NCI-H82 treated with DMSO at 0.1 percent for 48 hours (cell line): ENCODE measurements around the gene NUDCD2.
"Not testable (repeated sequence)": the region's sequence is repeated elsewhere in the genome, so short reads cannot be mapped to it uniquely, and the experiment has no call there.

Source experiments
- DNase-seq: peaks from one replicate; lab custom pipeline; 2025; ENCODE audit not compliant: unreplicated experiment; lab: John Stamatoyannopoulos, UW

Gene NUDCD2

DNA sequence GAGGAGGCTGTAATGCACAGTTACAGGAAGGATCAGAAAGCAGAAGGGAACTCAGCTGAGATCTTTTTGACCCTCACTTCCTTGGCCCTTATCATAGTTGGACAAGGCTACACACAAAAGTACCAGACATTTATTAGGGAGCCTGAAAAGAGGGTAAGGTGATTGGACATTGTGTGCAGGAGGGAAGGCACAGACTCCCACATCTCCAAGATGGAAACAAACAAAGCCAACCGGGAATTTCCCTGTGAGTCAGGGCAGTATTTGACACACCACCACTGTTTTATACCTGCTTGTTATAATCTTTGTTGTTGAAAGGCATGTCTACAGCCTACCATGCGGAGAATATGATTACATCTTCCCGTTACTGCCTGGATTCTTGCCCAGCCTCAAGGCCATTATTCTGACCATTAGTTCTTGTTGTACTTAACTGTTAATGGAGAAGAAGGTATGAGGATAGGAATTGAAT is 25.5 kb downstream of the NUDCD2 start:
- no peak for DNase-seq

DNA sequence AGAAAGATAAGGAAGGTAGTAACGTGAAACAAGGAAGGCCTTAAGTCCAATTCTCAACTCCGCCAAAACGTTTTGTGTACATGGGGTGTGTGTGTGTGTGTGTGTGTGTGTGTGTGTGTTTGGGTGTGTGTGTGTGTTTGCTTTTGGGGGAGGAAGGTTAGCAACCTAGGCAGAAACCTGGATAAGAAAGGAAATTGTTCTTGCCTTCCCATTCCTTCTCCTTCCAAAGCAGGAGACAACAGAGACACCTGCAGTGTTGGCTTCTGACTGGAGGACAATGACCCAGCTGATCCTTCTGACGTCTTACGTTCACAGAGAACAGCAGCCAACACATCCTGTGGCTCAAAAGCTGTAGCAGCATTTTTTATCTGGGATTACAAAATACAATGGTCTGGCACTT is 26.6 kb downstream of the NUDCD2 start:
- no peak for DNase-seq

DNA sequence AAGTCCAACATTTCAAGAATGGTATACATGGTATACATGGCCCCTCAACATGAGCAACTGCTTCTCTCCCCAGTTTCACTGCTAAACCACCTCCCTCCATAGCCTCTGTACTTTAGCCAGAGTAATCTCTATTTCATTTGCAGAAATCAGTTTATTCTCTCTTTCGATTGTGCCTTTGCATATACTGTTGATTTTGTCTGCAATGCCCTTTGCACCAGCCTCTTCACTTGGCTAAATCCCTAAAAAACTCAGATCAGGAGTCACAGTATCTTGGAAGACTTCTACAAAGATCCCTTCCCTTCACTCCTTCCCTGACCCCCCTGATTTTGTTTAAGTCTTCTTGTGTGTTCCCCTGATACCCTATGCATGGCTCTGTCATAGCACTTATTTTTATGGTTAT is 27.4 kb downstream of the NUDCD2 start:
- no peak for DNase-seq

DNA sequence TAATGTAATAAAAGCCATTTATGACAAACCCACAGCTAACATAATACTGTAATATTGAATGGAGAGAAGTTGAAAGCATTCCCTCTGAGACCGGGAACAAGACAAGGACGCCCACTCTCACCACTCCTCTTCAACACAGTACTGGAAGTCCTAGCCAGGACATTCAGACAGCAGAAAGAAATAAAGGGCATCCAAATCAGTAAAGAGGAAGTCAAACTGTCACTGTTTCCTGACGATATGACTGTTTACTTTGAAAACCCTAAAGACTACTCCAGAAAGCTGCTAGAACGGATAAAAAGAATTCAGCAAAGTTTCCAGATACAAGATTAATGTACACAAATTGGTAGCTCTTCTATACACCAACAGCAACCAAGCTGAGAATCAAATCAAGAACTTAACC is 33.8 kb downstream of the NUDCD2 start:
- not testable (repeated sequence) for DNase-seq

DNA sequence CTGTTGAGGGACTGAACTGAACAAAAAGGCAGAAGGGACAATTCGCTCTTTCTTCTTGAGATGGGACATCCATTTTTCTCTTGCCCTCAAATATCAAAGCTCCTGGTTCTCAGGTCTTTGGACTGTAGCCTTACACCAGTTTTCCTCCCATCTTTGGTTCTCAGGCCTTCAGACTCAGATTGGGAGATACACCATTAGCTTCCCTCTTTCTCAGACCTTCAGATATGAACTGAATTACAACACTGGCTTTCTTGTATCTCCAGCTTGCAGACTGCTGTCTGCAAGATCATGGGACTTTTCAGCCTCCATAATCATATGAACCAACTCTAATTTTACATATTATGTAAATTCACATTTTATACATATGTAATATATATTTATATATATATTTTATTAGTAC is 35.1 kb downstream of the NUDCD2 start:
- DNase-seq, result no peak

DNA sequence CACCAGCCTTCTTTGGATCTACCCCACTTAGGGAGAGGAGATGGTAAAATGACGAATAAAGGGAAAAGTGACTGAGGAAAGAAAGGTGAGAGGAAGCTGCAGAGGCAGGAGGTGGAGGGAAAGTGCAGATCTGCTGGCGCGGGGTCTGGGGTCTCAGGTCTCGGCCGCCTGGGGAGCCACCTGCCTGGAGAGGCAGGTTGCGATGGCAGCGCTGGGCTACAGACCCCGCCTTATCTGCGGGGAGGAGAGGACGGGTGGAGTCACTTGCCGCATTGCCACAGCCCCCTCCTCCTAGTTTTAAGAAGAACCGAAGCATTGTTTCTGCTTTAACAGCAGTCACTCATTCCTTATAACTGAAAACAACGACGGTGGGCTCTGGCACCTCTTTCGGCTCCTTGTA is 44.2 kb downstream of the NUDCD2 start:
- not testable (repeated sequence) for DNase-seq

DNA sequence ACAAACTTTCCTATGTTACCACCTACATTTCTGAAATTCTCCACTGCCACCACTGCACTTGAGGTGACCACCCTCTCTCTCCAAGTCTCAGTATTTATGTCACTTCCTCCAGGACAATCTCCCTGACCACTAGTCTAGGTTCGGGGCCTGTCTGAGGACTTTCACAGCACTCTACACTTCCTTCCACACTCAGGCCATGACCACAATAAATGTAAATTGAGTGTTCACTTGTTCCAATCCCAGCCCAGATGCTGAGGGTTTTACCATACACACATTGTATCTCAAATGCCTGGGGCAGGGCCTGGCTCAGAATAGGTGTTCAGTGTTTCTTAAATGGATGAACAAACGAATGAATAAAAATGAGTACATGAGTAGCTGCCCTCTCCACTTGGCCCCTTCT is 49.4 kb downstream of the NUDCD2 start:
- DNase-seq, result no peak

DNA sequence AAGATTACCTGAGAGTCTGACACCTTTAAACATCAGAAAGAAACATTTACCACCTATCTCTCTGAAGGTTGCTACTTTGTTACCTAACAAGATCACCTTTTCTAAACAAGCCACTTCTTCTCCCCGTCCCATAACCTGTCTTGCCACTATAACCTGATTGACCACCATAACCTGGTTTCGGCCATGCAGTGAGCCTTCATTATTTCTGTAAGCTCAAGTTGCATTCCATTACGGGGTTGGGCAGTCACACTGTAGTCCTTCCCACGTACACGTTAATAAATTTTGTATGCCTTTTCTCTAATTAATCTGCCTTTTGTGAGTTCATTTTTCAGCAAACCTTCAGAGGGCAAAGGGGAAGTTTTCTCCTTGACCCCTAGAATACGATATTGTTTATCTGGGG is 50.5 kb downstream of the NUDCD2 start:
- no peak for DNase-seq

DNA sequence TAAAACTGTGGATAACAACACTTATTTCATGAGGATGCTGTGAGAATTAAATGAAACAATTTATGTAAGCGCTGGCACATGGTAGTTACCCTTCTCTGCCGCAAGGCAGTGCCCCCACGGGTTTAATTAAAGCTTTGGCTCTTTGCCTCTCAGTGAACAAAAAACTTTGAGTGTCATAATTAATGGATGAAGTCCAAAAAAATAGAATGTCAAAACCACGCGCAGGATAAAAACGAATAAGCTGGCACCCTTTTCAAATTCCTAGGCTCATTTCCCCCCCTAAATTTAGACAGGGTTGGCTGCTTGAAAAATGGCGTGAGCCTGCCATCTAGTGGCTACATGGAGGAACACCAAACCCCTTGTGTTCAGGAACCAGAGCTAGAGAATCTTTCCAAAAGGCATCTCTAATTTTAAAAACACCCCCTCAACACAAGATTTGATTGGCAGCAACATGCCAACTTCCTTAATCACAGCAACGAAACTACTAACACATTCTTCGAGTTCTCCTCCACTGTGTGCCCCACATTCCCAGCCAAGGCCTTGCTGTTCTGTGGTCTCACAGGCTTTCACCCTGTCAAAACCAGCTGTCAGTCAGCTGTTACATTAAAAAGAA is 51.5 kb downstream of the NUDCD2 start:
- no peak for DNase-seq

DNA sequence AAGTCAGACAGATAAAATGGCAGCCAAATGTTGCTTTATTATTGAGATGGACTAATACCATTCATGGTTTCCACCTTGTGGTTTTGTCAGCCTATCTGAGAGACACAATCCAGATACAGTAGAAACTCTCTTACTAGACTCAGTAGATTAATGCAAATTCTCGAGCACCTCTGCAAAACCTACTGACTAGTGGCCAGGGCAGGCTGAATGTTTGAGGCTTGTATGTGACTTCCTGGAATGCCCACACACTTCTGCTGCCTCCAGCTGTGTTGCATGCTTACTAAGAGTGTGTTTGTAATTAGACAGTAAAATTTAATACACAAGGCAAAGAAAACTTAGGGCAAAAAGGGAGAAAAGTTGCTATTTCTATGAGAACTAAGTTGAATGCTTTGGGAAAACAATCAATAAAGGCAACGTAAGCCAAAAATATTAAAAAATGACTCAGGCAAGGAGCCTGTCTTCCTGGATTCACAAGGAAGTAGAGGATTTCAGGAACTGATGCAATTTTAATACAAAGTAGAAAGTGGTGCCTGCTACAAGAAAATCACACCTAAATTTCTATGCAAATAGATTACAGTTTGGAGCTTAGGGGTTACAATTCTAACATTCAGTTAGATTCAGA is 52.8 kb downstream of the NUDCD2 start:
- DNase-seq, result no peak

DNA sequence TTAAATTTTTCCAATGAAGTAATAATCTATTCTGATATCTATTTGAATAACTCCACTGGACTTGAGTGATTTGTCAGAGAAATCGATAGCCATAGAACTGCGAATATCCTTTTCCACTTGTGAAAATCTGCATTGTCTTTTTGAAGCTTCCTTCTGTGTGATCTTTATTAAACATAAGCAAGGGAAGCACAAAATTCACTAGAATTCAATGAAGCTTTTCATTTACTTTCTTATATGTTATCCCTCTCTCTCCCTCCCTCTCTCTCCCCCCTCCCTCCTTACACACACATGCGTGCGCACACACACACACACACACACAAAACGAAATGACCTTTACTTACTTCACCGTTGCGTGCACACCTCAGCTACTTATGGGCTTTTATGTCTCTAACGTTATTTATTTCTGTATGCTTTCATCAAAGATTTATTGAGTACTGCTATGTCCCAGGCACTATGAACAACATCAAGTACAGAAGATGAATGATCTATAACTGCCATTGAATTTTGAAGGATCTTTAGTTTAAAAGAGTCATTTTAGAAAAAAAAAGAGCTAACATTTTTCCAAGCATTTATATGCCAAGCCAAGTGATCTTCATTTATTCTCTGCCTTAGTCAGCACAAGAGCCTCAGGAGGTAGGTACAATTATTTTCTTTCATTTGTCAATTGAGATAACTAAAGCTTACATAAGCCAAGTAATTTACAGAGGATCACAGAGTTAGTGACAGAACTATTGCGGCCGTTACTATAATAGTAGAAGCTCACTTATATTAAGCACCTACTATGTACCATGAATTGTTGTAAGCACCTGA is 55.3 kb downstream of the NUDCD2 start:
- DNase-seq, result no peak

DNA sequence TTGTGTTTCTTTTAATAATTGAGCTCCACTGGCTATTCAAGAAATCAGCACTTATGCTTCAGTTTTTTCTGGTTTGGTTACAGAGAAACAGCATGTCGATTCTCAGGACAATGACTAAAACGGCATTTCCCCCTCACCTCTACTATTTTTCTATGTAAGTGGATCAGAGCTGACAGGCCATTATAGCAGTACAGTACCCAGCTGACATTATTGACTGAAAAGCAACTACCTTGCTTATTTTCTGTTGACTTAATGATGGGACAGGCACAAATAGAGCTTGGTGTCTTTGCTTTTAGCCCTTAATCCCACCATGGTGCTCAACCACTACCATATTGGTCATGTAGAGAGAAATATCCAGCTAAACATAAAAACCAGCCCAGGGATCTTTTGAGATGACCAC is 57.9 kb downstream of the NUDCD2 start:
- no peak for DNase-seq

DNA sequence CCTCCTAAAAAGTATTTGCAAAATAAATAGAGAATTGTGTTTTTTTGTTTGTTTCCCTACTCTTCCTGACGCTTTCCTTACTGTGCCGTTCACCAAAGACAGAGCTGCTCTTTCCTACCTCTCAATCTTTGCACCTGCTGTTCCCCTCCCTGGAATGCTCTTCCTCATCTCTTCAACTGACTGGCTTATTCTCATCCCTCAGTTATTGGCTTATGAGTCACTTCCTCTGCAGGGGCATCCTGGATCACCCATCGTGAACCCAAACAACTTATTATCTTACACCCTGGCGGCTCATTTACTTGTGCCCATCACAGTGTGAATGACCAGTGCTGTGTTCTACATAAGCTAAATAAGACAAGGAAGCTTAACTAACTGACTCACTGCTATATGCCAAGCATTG is 58.6 kb downstream of the NUDCD2 start:
- DNase-seq, result no peak

DNA sequence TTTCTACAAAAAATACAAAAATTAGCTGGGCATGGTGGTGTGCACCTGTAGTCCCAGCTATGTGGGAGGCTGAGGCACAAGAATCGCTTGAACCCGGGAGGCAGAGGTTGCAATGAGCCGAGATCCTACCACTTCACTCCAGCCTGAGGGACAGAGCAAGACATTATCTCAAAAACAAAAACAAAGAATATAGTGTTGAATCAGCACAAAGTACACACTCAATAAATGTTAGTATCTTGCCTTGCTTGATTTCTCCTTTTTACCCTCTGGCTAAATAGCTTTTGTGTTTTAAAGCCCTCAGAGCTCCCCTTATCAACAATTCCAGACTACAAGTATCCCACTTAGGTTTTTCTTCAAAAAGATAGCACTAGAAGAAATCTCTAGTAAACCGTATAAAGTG is 60.0 kb downstream of the NUDCD2 start:
- DNase-seq, result no peak

DNA sequence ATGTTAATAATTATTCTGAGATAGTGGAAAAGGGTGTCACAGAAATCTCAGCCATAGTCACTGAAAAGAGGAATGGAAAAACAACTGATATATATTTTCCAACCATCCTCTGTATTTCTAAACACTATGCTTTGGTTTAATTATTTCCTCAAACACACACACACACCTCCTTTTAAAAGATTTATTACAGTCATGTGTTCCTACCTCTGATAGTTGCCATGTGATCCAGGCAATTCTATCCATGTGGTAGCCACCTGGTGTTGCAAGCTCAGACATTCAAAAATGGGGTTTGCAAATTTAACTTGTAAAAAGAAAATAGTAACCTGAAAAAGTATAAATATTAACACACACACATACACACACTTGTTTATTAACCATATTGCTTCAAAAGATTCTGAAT is 62.5 kb downstream of the NUDCD2 start:
- DNase-seq, result no peak

DNA sequence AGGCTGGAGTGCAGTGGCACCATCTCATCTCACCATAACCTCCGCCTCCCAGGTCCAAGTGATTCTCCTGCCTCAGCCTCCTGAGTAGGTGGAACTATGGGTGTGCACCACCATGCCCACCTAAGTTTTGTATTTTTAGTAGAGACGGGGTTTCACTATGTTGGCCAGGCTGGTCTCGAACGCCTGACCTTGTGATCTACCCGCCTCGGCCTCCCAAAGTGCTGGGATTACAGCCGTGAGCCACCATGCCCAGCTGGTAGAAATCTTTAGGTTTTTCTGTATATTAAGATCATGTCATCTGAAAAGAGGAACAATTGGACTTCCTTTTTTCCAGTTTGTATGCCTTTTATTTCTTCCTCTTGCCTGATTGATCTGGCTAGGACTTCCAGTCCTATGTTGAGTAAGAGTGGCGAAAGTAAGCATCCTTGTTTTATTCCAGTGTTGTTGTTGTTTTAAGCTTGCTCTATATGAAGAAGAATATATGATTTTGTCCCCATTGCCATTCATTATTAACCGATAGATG is 63.0 kb downstream of the NUDCD2 start:
- DNase-seq, result not testable (repeated sequence)
